HG03432 (cell line): ENCODE measurements around the gene GIGYF1.
"Not testable (repeated sequence)": the region's sequence is repeated elsewhere in the genome, so short reads cannot be mapped to it uniquely, and the experiment has no call there.

Experiments
- ATAC-seq: cut with Tn5 transposase; IDR thresholded peaks from one replicate; pipeline ENCODE4 v1.9.1; 2021; ENCODE audit warnings: mild to moderate bottlenecking, moderate library complexity; ENCODE audit not compliant: unreplicated experiment

GIGYF1 gene

GRCh38 chr7:100673302-100673941 is 20.6 kb downstream of the GIGYF1 start, which contains the start of gene GNB2:
GNB2 (plus strand) TSS chr7:100673740; CDS start chr7:100676266, 2,526 bp downstream.
- peak; percentile 62 for ATAC-seq

DNA sequence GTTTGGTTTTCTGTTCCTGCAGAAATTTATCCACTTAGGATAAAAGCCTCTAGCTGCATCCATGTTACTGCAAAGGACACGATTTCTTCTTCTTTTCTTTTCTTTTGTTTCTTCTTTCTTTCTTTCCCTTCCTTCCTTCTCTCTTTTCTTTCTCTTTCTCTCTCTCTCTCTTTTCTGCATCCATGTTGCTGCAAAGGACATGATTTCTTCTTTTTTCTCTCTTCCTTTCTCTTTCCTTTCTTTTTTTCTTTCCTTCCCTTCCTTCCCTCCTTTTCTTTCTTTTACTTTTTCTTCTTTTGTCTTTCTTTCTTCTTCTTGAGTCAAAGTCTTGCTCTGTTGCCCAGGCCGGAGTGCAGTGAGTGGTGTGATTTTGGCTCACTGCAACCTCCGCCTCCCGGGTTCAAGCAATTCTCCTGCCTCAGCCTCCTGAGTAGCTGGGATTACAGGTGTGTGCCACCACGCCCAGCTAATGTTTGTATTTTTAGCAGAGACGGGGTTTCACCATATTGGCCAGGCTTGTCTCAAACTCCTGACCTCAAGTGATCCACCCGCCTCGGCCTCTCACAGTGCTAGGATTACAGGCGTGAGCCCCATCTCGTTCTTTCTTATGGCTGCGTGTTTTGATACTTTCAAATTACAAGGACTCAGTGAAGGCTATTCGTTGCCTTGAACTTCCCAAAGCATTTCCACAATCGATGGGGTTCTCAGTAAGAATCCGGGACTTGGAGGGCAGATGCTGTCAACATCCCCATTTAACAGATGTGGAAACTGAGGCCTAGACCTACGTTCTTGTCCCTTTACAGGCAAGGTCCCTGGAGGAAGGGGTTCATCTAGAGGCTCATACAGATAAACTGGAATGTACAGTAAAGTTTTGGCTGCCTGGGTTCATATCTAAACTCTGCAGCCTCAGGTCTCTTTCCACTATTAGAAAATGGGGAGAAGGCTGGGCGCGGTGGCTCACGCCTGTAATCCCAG is 22.4 kb downstream of the GIGYF1 start:
- no peak for ATAC-seq

GRCh38 chr7:100670074-100670473 is 24.0 kb downstream of the GIGYF1 start:
- no peak for ATAC-seq

GRCh38 chr7:100669106-100669505 is 24.9 kb downstream of the GIGYF1 start:
- not testable (repeated sequence) for ATAC-seq

GRCh38 chr7:100668069-100668449 is 26.0 kb downstream of the GIGYF1 start:
- ATAC-seq, result no peak

DNA sequence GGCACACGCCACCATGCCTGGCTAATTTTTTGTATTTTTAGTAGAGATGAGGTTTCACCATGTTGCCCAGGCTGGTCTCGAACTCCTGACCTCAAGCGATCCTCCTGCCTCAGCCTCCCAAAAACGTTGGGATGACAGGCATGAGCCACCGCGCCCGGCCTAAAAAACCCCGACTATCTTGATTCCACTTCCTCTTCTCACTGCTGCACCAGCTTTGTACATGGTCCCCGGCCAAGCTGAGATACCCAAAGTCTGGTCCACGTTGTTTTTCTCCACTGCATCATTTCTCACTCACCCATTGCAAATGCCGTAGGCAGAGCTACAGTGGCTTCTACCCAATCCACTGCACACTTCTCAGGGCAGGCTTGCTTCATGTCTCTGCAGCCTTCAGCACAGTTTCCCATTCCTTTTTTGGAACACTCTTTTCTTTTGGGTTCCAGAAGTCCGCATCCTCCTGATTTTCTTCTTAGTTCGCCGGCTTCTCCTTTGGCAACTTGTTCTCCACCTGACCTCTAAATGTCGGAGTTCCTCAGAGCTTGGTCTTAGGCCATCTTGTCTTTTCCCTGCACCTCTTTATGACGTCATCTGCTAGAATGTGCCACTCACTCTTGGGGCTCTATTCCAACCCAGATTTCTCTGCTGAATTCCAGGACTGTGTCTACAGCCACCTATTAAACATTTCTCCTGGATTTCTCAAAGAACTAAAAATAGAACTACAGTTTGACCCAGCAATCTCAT is 26.6 kb downstream of the GIGYF1 start:
- ATAC-seq, result no peak

GRCh38 chr7:100665168-100665726 is 28.8 kb downstream of the GIGYF1 start:
- no peak for ATAC-seq

GRCh38 chr7:100662194-100662776 is 31.8 kb downstream of the GIGYF1 start:
- not testable (repeated sequence) for ATAC-seq

GRCh38 chr7:100655908-100656674 is 38.0 kb downstream of the GIGYF1 start, which contains the start of gene ACTL6B:
ACTL6B (minus strand) TSS chr7:100656448; CDS start chr7:100656354, 94 bp downstream.
- no peak for ATAC-seq

DNA sequence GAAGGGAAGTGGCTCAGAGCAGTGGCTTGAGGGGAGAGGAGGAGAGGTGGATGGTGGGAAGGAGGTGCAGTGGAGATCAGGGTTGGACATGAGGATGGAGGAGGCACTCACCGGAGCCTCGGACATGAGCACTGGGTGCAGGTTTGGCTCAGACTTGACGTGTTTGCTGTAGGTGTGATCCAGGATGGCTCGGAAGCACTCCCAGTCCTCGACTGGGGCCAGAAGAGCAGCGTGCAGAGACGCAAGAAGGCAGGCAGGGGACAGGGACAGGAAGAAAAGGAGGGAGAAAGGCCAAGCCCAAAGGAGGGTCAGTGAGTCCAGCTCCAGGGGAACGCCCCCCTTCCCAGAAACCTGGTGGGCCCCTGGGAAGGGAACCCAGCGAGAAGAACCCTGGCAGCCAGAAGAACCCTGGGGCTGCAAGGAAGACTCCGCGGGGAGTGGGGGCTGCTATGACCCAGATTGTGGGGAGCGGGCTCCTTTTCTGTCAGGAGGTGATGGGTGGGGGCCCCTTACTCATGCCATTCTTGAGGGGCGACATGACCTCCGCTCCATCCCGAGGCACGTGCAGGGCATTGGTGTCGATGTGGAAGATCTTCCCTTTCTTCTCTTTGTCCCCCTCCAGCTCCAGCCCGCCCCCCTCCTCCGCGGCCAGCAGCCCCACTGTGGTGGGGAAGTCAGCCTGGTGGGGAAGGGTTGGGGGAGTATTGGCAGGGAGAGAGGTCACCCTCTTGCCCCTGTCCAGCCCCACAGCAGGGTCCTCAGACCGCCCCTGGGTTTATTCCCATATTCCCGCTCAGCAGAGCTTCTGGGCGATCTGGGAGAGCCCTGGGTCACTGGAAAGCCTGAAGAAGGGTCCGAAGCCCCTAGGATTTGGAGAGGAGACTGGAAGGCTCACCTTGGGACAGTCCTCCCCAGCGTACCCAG is 38.9 kb downstream of the GIGYF1 start:
- no peak for ATAC-seq

DNA sequence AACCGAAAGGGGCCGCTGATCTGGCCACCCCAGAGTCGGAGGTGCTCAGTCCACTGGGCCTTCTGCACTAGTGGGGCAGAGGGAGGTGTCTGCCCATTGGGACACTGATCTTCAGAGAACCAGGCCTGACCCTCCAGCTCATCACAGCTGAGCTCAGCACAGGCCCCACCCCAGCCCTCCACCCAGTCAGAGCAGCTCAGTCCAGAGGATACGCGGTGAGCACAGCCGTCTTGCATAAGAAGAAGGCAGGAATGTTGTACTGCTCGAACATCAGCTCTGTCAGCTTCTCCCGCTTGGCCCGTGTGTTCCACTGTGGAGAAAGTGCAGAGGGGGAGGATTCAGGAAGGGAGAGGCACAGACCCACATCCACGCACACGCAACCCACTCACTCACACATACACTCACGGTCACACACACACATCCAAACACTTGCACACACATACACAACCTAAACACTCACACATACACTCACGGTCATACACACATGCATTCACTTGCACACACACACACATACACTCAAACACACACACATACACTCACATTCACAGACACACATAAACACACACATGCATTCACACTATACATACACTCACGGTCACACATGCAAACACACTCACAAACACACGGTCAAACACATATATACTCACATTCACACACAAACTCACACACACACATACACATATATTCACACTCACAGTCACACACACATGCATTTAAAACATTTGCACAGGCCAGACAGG is 44.1 kb downstream of the GIGYF1 start:
- ATAC-seq, result no peak

DNA sequence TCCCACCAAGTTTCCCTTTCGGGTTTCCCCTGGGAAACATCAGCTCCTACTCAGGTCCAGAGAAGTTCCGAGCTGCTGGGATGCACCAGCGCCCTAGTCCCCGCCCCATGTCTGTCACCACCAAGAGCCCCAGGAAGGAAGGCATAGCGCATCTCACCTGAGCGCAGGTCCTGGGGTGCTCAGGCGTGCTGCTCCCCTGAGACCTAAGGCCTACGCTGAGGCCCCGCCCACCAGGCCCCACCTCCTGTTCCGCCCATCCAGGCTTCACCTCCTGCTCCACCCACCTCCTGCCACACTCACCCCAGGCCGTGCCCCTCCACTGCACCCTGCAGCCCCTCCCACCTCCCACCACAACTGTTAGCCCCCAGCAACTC is 51.5 kb downstream of the GIGYF1 start:
- no peak for ATAC-seq

GRCh38 chr7:100641860-100642533 is 52.1 kb downstream of the GIGYF1 start:
- ATAC-seq, result no peak

GRCh38 chr7:100641463-100641859 is 52.6 kb downstream of the GIGYF1 start, which contains the start of gene TFR2:
TFR2 (minus strand) TSS chr7:100641552; CDS start chr7:100641509, 43 bp downstream.
- no peak for ATAC-seq

DNA sequence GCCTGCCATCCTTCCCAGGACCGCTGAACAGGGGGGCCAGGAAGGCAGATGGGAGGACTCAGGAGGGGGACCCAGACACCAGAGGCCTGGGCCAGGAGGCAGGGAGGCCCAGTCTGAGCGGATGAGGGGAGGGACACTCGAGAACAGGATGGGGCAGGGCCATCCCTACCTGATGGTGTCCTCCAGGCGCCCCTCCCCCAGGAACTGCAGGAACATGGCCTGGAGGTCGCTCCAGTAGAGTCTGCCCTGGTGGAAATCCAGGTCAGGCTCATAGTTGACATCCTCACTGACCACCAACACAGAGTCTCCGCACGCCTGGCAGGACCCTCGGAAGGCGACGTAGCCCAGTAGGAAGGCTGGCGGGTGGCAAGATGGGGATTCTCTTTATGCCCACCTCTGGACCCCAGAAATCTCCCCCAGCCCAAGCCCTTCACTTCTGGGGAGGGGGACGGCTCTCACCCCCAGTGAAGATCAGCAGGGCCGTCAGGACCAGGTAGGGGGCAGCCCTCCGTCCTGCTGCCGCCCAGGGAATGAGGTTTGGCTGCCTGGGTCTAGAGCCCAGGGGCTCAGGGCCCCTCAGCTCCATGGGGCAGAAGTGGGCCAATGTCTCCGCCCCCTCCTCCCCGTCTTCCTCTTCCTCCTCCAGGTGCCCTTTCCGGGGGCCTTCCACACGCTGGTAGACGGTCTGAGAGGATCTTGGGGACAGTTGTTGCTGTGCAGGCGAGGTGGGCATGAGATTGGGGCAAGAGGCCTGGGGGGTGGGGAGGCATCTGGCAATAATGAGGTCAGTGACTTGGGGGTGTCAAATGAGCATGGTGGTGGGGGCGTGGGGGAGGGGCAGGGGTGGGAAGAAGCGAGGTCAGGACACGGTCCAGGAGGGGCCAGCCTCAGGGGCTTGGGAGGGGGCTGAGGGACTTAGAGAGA is 53.3 kb downstream of the GIGYF1 start:
- no peak for ATAC-seq

DNA sequence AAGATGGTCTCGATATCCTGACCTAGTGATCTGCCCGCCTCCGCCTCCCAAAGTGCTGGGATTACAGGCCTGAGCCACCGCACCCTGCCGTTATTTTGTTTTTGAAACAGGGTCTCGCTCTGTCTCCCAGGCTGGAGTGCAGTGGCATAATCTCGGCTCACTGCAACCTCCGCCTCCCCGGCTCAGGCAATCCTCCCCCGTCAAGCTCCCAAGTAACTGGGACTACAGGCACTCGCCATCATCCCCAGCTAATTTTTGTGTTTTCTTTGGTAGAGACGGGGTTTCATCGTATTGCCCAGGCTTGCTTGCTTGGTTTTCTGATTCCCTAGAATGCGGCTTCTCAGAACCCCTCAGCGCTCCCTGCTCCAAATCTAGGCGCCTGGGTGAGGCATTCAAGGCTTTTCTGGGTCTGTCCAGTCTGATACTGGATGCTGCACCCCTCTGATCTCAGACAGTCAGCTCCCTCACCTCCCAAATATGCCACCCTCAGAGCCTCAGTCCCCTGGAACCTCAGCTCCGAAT is 54.0 kb downstream of the GIGYF1 start:
- ATAC-seq, result no peak
